Measurements from ENCODE around the gene MAGEF1. TPM values are rescaled to one million over a fixed set of nuclear protein-coding genes. Genes with fewer than 3 reads are reported as not detected.

MAGEF1 gene
- total RNA-seq, 4 donors from 2014 or later = 4.2 to 22.5 (median 16.0) TPM

DNA sequence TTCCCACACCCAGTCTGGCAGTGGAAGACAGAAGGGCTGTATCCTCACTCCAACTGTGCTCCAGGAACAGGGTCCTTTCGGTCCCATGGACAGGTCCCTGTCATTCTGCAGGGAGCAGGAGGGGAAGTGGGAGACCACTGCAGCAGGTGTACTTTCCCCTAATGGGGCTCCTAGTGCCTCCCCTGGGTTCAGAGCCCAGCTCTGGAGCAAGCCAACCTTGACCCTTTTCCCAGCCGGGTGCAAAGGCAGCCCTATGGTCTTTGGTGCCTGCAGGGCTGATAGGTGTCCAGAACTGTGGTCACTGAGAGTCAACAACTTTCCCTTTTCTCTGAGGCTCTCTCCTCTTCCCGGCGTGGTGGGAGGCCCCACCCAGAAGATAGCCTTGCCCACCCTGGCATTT is 26.8 kb downstream of the MAGEF1 start:
- Histone ChIP-seq H3K36me3 (no peaks in the 10 kb centered on the region), H3K9me3 (no peaks in the 10 kb centered on the region), H3K4me1 (peaks cover 4 to 33% (median 26%) of the 10 kb centered on the region in 4 donors), H3K4me3 (no peak overlapping the region), H3K27ac (no peak overlapping the region), H3K27me3 (no peaks in the 10 kb centered on the region)
- WGBS, 2 donors (ENCODE audit: low coverage in 1 of 2) = 51% methylated on average over 4 of the region's 4 CpGs; no CpG with 5 or more reads in 1 of the 2 donors
- no peak for DNase-seq
- TF ChIP-seq EP300 (IDR thresholded peaks at IDR 0.05; ENCODE audit: low read depth) = no peak
- no peak for TF ChIP-seq POLR2A (IDR thresholded peaks at IDR 0.05)
- no peak for TF ChIP-seq POLR2AphosphoS5 (IDR thresholded peaks at IDR 0.05)
- no peak for TF ChIP-seq CTCF (IDR thresholded peaks at IDR 0.05)
- in situ Hi-C loops (cut with MboI; ENCODE audit: low pct_ligation_motif_present in 1 of 4, low pct_unique_long_range_greater_than_20kb in 1 of 4, low sequenced_read_pairs in 3 of 4) (no loop called here), intact Hi-C loops (cut with DNase I; ENCODE audit: low total_unique reads) (no loop called here)

- Histone ChIP-seq H3K4me1 (peaks cover 4 to 27% (median 24%) of the 10 kb centered on the region in 4 donors), H3K9me3 (no peaks in the 10 kb centered on the region), H3K4me3 (no peak overlapping the region), H3K27ac (no peak overlapping the region), H3K27me3 (no peaks in the 10 kb centered on the region), H3K36me3 (no peaks in the 10 kb centered on the region)
- TF ChIP-seq CTCF (IDR thresholded peaks at IDR 0.05) (no peak), EP300 (IDR thresholded peaks at IDR 0.05; ENCODE audit: low read depth) (no peak), POLR2AphosphoS5 (IDR thresholded peaks at IDR 0.05) (no peak), POLR2A (IDR thresholded peaks at IDR 0.05) (no peak)
- 90% methylated on average over 12 of the region's 12 CpGs; no CpG with 5 or more reads in 1 of the 2 donors for WGBS, 2 donors (ENCODE audit: low coverage in 1 of 2)
- DNase-seq = no peak
- intact Hi-C loops (cut with DNase I; ENCODE audit: low total_unique reads) (no loop called here), in situ Hi-C loops (cut with MboI; ENCODE audit: low pct_ligation_motif_present in 1 of 4, low pct_unique_long_range_greater_than_20kb in 1 of 4, low sequenced_read_pairs in 3 of 4) (no loop called here)
Observed at GRCh38 chr3:184683900-184684560, 27.8 kb downstream of the MAGEF1 start.

DNA sequence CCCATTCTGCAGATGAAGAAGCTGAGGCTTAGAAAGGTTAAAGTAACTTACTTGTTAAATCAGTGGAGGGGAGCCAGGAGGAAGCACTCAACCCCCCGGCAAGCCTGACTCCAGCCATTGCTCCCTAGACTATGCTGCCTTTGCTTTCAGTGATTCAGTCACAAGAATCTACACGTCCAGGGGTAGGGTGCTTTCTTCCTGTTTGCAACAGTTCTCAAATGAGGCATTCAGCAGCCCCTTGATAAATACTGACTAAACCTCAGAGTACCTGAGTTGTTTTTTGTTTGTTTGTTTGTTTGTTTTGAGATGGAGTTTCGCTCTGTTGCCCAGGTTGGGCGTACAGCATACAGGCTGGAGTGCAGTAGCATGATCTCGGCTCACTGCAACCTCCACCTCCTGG is 28.6 kb downstream of the MAGEF1 start:
- WGBS, 2 donors (ENCODE audit: low coverage in 1 of 2) = 72 to 100% methylated on average over 1 to 5 of the region's 5 CpGs
- H3K9me3 ChIP-seq = no peaks in the 10 kb centered on the region
- H3K4me3 ChIP-seq = no peak overlapping the region
- no peaks in the 10 kb centered on the region for H3K27me3 ChIP-seq
- H3K4me1 ChIP-seq = peaks cover 4 to 19% (median 19%) of the 10 kb centered on the region in 4 donors
- TF ChIP-seq POLR2AphosphoS5 (IDR thresholded peaks at IDR 0.05) (no peak), CTCF (IDR thresholded peaks at IDR 0.05) (no peak), EP300 (IDR thresholded peaks at IDR 0.05; ENCODE audit: low read depth) (no peak), POLR2A (IDR thresholded peaks at IDR 0.05) (no peak)
- H3K36me3 ChIP-seq = no peaks in the 10 kb centered on the region
- intact Hi-C loops (cut with DNase I; ENCODE audit: low total_unique reads) (no loop called here), in situ Hi-C loops (cut with MboI; ENCODE audit: low pct_ligation_motif_present in 1 of 4, low pct_unique_long_range_greater_than_20kb in 1 of 4, low sequenced_read_pairs in 3 of 4) (no loop called here)
- DNase-seq = no peak
- H3K27ac ChIP-seq = no peak overlapping the region

DNA sequence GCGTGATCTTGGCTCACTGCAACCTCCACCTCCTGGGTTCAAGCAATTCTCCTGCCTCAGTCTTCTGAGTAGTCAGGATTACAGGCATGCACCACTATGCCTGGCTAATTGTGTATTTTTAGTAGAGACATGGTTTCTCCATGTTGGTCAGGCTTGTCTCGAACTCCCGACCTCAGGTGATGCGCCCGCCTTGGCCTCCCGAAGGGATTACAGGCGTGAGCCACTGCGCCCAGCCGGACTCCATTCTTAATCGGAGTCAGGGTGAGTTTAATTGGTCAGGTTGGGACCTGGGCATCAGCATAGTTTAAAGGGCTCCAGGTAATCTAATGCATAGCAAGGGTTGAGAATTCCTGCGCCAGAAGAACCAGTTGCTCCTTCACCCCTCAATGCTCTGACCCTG is 29.2 kb downstream of the MAGEF1 start:
- no peak overlapping the region for H3K27ac ChIP-seq
- no peaks in the 10 kb centered on the region for H3K36me3 ChIP-seq
- H3K9me3 ChIP-seq = no peaks in the 10 kb centered on the region
- H3K4me3 ChIP-seq = no peak overlapping the region
- no peaks in the 10 kb centered on the region for H3K27me3 ChIP-seq
- in situ Hi-C loops (cut with MboI; ENCODE audit: low pct_ligation_motif_present in 1 of 4, low pct_unique_long_range_greater_than_20kb in 1 of 4, low sequenced_read_pairs in 3 of 4) (no loop called here), intact Hi-C loops (cut with DNase I; ENCODE audit: low total_unique reads) (no loop called here)
- 96% methylated on average over 11 of the region's 11 CpGs; no CpG with 5 or more reads in 1 of the 2 donors for WGBS, 2 donors (ENCODE audit: low coverage in 1 of 2)
- DNase-seq = no peak
- TF ChIP-seq POLR2A (IDR thresholded peaks at IDR 0.05) (no peak), POLR2AphosphoS5 (IDR thresholded peaks at IDR 0.05) (no peak), CTCF (IDR thresholded peaks at IDR 0.05) (no peak), EP300 (IDR thresholded peaks at IDR 0.05; ENCODE audit: low read depth) (no peak)
- H3K4me1 ChIP-seq = peaks cover 4 to 15% (median 13%) of the 10 kb centered on the region in 4 donors

All from transverse colon (tissue), 4 donors.